Measurements from ENCODE around the gene HAPLN3.
"Not testable (repeated sequence)": the region's sequence is repeated elsewhere in the genome, so short reads cannot be mapped to it uniquely, and the experiment has no call there.

The HAPLN3 gene

GRCh38 chr15:88894819-88895767 is at the start of gene HAPLN3:
Gene HAPLN3, minus strand, starts transcription at chr15:88895544. Its CDS starts 8,246 bp downstream, at chr15:88887298.
- peak; percentile 63 for DNase-seq

- no peak for DNase-seq
Measured at GRCh38 chr15:88940110-88940675, 44.8 kb upstream of the HAPLN3 start.

GRCh38 chr15:88939486-88939806 is 44.1 kb upstream of the HAPLN3 start:
- DNase-seq, result no peak

- DNase-seq, result no peak
Measured at GRCh38 chr15:88938802-88939485, 43.6 kb upstream of the HAPLN3 start.

- DNase-seq, result not testable (repeated sequence)
Measured at GRCh38 chr15:88934449-88934848, 39.1 kb upstream of the HAPLN3 start.

GRCh38 chr15:88932875-88933330 is 37.6 kb upstream of the HAPLN3 start:
- no peak for DNase-seq

- DNase-seq, result no peak
Measured at GRCh38 chr15:88932271-88932874, 37.0 kb upstream of the HAPLN3 start.

- no peak for DNase-seq
Measured at GRCh38 chr15:88930579-88930978, 35.2 kb upstream of the HAPLN3 start.

- DNase-seq, result not testable (repeated sequence)
Measured at GRCh38 chr15:88929358-88930098, 34.2 kb upstream of the HAPLN3 start.

GRCh38 chr15:88928192-88928591 is 32.8 kb upstream of the HAPLN3 start:
- not testable (repeated sequence) for DNase-seq

GRCh38 chr15:88925648-88926047 is 30.3 kb upstream of the HAPLN3 start:
- not testable (repeated sequence) for DNase-seq

- DNase-seq, result not testable (repeated sequence)
Measured at GRCh38 chr15:88920892-88921435, 25.6 kb upstream of the HAPLN3 start.

- no peak for DNase-seq
Measured at GRCh38 chr15:88920186-88920891, 25.0 kb upstream of the HAPLN3 start.

GRCh38 chr15:88918738-88919137 is 23.4 kb upstream of the HAPLN3 start:
- DNase-seq, result no peak

GRCh38 chr15:88917760-88918159 is 22.4 kb upstream of the HAPLN3 start:
- no peak for DNase-seq

- DNase-seq, result no peak
Measured at GRCh38 chr15:88915354-88915753, 20.0 kb upstream of the HAPLN3 start.

- DNase-seq, result no peak
Measured at GRCh38 chr15:88913850-88914169, 18.5 kb upstream of the HAPLN3 start.

- DNase-seq, result peak; percentile 69
Measured at GRCh38 chr15:88913017-88913849, 17.9 kb upstream of the HAPLN3 start, which contains the start of gene MFGE8. Gene MFGE8, minus strand, starts transcription at chr15:88913379. Its CDS starts 60 bp downstream, at chr15:88913319.

GRCh38 chr15:88912500-88912921 is 17.2 kb upstream of the HAPLN3 start:
- no peak for DNase-seq

GRCh38 chr15:88911766-88912118 is 16.4 kb upstream of the HAPLN3 start:
- no peak for DNase-seq
